ENCODE results near the gene P2RY14. TPM values are rescaled to one million over a fixed set of nuclear protein-coding genes. Genes with fewer than 3 reads are reported as not detected.

Gene P2RY14
- total RNA-seq, 1 donor: not detected

- no peak for DNase-seq (ENCODE audit: low read depth)
- no peak for TF ChIP-seq CTCF (IDR thresholded peaks at IDR 0.05; ENCODE audit: insufficient read depth, low read length)
Observed at GRCh38 chr3:151169262-151169947, 108.9 kb downstream of the P2RY14 start.

GRCh38 chr3:151168269-151169094 is 109.9 kb downstream of the P2RY14 start:
- peak; percentile 81 for TF ChIP-seq CTCF (IDR thresholded peaks at IDR 0.05; ENCODE audit: insufficient read depth, low read length)
- DNase-seq (ENCODE audit: low read depth): peak; percentile 73
- no peak overlapping the region for H3K4me3 ChIP-seq (ENCODE audit: low read depth, low read length)

More at GRCh38 chr3:151169262-151169947, 108.9 kb downstream of the P2RY14 start:
- no peak overlapping the region for H3K4me3 ChIP-seq (ENCODE audit: low read depth, low read length)

- peak; percentile 5 for DNase-seq (ENCODE audit: low read depth)
- H3K4me3 ChIP-seq (ENCODE audit: low read depth, low read length): no peak overlapping the region
- TF ChIP-seq CTCF (IDR thresholded peaks at IDR 0.05; ENCODE audit: insufficient read depth, low read length): peak; percentile 27
Observed at GRCh38 chr3:151166161-151166560, 112.2 kb downstream of the P2RY14 start.

- DNase-seq (ENCODE audit: low read depth): no peak
- TF ChIP-seq CTCF (IDR thresholded peaks at IDR 0.05; ENCODE audit: insufficient read depth, low read length): no peak
- H3K4me3 ChIP-seq (ENCODE audit: low read depth, low read length): no peak overlapping the region
Observed at GRCh38 chr3:151165226-151165625, 113.1 kb downstream of the P2RY14 start.

Small RNAs within 50 kb of the gene (small RNA-seq; reads per million reads assigned to genes)
- gene RNA5SP145: not detected

Other genes with a start within 250 kb of the P2RY14 start
- 0.72 and 1.3 TPM in 2 replicates for gene MED12L, start 192.9 kb downstream of the P2RY14 start, total RNA-seq (ENCODE audit: low replicate concordance)
- not detected in 2 replicates for gene GPR171, start 75.3 kb downstream of the P2RY14 start, total RNA-seq (ENCODE audit: low replicate concordance)
- 0.18 TPM in 1 of 2 replicates, not detected in the other for gene GPR87, start 38.3 kb upstream of the P2RY14 start, total RNA-seq (ENCODE audit: low replicate concordance)
- gene P2RY13, start 51.0 kb upstream of the P2RY14 start, total RNA-seq (ENCODE audit: low replicate concordance): not detected in 2 replicates
- gene P2RY12, start 106.2 kb upstream of the P2RY14 start, total RNA-seq (ENCODE audit: low replicate concordance): 0.18 and 0.82 TPM in 2 replicates
- gene IGSF10, start 182.5 kb upstream of the P2RY14 start, total RNA-seq (ENCODE audit: low replicate concordance): 8.0 and 47.6 TPM in 2 replicates